Neutrophil (primary cell): ENCODE results near the gene PDE3A.

Source experiments
- H3K27ac ChIP-seq: fragments of 200-600 bp; sonication (generic); 2 replicates; pipeline ENCODE4 v1.5.1; 2016; ENCODE audit warnings: mild to moderate bottlenecking, moderate library complexity
- H3K27me3 ChIP-seq: fragments of 200-600 bp; sonication (generic); 2 replicates; pipeline ENCODE4 v1.6.0; 2016; ENCODE audit warnings: mild to moderate bottlenecking
- H3K36me3 ChIP-seq: fragments of 200-600 bp; sonication (generic); 2 replicates; pipeline ENCODE4 v1.5.1; 2017
- H3K4me1 ChIP-seq, 2 experiments: fragments of 200-600 bp in 1 of 2; sonication (generic) in 1 of 2; 1 replicate in 1 of 2; 2 replicates in 1 of 2; pipeline versions ENCODE4 v1.5.1 to v1.6.1; 2013 to 2016; ENCODE audit warnings: low read depth in 1 of 2, low read length in 1 of 2, mild to moderate bottlenecking in 1 of 2, moderate library complexity in 1 of 2; ENCODE audit not compliant: control insufficient read depth in 1 of 2, insufficient read depth in 1 of 2
- H3K4me3 ChIP-seq, 2 experiments: fragments of 200-600 bp in 1 of 2; sonication (generic) in 1 of 2; 1 replicate in 1 of 2; 2 replicates in 1 of 2; pipeline ENCODE4 v1.5.1; 2013 to 2016; ENCODE audit warnings: low read depth in 1 of 2, low read length in 1 of 2, mild to moderate bottlenecking in 1 of 2, moderate library complexity in 1 of 2
- H3K9me3 ChIP-seq: fragments of 200-600 bp; sonication (generic); 2 replicates; pipeline ENCODE4 v1.5.1; 2016
- CTCF ChIP-seq: fragments of 200-600 bp; sonication (generic); IDR thresholded peaks from 2 replicates; pipeline ENCODE4 v1.5.1; 2016; ENCODE audit warnings: antibody characterized with exemption

Gene PDE3A

GRCh38 chr12:20731274-20731673 lies 362.9 kb downstream of the PDE3A start:
- Histone ChIP-seq H3K27me3 (no peaks in the 10 kb centered on the region), H3K4me3 (no peak overlapping the region), H3K4me1 (no peaks in the 10 kb centered on the region), H3K9me3 (no peaks in the 10 kb centered on the region), H3K27ac (no peak overlapping the region), H3K36me3 (no peaks in the 10 kb centered on the region)
- no peak for TF ChIP-seq CTCF
